Caki2 (cell line): ENCODE measurements around the gene CYP4F11. TPM values are rescaled to one million over a fixed set of nuclear protein-coding genes. Genes with fewer than 3 reads are reported as not detected.
A peak's percentile ranks its signal among the peaks of the same experiment; 100 is the strongest.
"Not testable (repeated sequence)": the region's sequence is repeated elsewhere in the genome, so short reads cannot be mapped to it uniquely, and the experiment has no call there.

Experiments used
- DNase-seq: peaks from one replicate; pipeline ENCODE4 v3.0.0-alpha.2; 2015; ENCODE audit warnings: low read depth
- in situ Hi-C: cut with HindIII; loops from 2 replicates; pipeline ENCODE4 v1.10.0; 2016; ENCODE audit warnings: low sequenced_read_pairs, low pct_unique_long_range_greater_than_20kb, mixed read lengths
- total RNA-seq: library from RNA; depleted of rRNA; stranded (reverse); fragments of >200 nt; shearing (Covaris generic); gene quantifications from 2 replicates; pipeline ENCODE4 v1.2.3, GENCODE V29; 2014; ENCODE audit warnings: low replicate concordance

The CYP4F11 gene
- total RNA-seq, 1 experiment from 2014 or later = 272 TPM

DNA sequence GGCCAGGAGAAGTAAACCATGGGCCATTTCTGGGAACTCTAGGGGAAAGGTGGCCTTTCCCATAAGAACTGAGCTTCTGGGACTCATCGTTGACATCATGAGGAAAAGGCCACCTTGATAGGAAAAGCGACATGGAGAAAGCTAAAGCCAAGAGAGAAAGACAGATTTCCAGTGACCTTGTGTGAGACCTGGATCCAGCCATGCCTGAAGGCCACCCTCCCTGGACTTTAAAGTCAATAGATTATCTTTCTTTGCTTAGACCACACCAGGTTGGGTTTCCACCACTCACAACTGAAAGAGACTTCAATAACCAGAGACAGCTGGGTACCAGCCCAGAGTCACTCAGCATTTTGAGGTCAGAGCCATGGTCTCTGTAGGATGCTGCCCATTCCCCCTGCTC, 40.0 kb downstream of the CYP4F11 start:
- in situ Hi-C loops = no loop called here

DNA sequence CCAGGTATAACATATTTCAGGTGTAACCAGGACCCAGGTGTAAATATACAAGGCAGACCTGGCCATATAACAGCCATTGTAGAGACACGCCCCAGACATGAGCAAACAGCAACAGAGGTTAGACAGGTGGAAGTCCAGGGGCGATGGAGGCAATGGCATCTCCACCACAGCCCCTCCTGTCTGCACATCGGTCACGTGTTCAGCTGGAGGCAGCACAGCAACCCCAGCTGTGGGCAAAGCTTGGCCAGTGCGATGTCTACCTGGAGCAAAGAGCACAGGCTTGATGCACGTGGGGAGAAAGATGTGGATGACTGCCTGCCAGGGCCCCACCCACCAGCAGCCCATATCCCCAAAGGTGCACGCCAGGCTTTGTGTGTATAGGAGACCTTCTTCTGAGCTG, 40.9 kb downstream of the CYP4F11 start:
- DNase-seq = no peak
- in situ Hi-C loops = no loop called here

More for the DNA sequence above, 40.0 kb downstream of the CYP4F11 start:
- DNase-seq = no peak

GRCh38 chr19:15892012-15892411, 42.3 kb downstream of the CYP4F11 start:
- no peak for DNase-seq
- in situ Hi-C loops = no loop called here

DNA sequence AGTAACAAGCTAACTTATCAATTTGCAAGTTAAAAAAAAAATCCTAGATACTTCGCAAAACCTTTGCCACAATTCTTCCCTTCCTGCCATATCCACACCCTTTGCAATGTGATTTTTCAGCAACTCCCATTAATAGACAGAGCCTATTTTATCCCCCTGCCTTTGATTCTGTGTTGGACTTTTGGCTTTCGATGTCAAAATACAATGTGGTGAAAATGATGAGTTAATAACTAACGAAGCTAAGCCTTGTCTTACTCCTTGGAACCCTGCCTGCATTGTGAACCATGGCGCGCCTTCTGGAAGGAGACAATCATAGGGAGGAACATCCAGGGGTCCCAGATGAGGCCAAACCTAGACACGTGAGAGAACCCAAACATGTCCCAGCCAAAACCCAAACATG, 42.9 kb downstream of the CYP4F11 start:
- no peak for DNase-seq
- in situ Hi-C loops = no loop called here

- in situ Hi-C loops, DNase-seq: not testable (repeated sequence)
These were observed 45.0 kb downstream of the CYP4F11 start for GRCh38 chr19:15889339-15889738.

- in situ Hi-C loops = no loop called here
- no peak for DNase-seq
These were observed 48.4 kb downstream of the CYP4F11 start for GRCh38 chr19:15885919-15886318.

- in situ Hi-C loops = no loop called here
- no peak for DNase-seq
These were observed 49.2 kb downstream of the CYP4F11 start for GRCh38 chr19:15885167-15885566.

- in situ Hi-C loops, DNase-seq: not testable (repeated sequence)
These were observed 51.0 kb downstream of the CYP4F11 start for GRCh38 chr19:15883329-15883728.

DNA sequence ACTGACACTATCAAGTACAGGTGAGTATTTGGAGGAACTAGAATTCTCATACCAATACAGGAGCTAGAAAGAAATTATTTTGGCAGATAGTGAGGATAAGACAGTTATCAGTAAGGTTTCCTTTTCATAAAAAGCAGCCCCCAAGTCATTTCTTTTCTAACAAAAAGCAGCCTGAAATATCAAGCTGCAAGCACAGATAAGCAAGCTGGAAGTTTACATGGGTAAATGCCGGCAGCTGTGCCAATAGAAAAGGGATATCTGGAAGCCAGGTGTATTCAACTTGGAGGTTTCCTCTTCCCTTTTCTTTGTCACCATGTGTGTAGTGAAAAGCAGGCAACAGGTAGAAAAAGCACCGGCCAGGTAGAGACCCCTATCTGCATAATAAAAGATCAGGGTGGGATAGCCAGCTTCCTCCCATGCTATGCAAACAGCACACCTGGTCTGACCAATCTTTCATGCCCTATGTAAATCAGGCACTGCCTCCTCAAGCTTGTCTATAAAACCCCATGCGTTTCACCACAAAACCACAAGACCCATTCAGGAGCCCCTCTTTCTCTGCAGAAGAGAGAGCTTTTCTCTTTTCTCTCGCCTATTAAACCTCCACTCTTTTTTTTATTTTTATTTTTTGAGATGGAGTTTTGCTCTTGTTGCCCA, 59.4 kb downstream of the CYP4F11 start:
- DNase-seq = no peak
- in situ Hi-C loops = no loop called here

- DNase-seq, in situ Hi-C loops: not testable (repeated sequence)
These were observed 60.6 kb downstream of the CYP4F11 start for GRCh38 chr19:15873771-15874170.

GRCh38 chr19:15871570-15871969, 62.8 kb downstream of the CYP4F11 start:
- DNase-seq = no peak

DNA sequence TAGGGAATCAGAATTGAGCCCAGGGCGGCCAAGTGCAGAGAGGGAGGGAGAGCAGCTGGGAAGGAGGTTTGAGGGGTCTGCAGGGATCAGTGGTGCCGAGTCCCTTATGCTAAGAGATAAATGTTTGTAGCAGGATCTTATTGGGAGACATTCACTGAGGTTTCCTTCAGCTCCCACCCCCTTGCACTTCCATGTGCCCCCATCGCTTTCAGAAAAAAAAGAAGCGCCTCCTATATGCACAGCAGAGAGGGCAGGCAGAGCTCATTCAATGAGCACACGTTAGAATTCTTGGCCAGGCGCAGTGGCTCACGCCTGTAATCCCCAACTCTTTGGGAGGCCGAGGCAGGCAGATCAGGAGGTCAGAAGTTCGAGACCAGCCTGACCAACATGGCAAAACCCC, 64.5 kb downstream of the CYP4F11 start:
- no peak for DNase-seq
- in situ Hi-C loops = no loop called here

More at GRCh38 chr19:15871570-15871969, 62.8 kb downstream of the CYP4F11 start:
- in situ Hi-C loops = no loop called here

- peak; percentile 41 for DNase-seq
- in situ Hi-C loops = no loop called here
These were observed 65.2 kb downstream of the CYP4F11 start for GRCh38 chr19:15869109-15869555.

- DNase-seq = no peak
- in situ Hi-C loops = no loop called here
These were observed 67.7 kb downstream of the CYP4F11 start for GRCh38 chr19:15866636-15867035.

DNA sequence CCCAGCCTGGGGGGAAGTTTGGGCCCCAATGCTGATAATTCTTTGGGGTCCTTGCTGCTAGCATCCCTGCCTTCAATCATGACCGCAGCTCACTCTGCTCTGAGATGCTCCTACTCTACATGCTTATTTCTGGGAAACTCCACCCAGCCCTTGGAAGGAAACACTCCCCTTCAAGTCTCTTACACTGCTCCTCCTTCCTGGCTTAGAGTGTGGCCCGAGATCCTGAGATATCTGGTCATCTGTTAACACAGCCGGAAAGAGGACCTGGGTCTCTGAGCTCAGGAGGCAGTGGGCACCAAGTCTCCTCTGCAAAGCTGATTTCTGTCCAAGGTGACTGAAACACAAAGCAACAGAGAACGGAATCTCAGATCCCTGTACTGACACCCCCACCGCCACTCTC, 69.5 kb downstream of the CYP4F11 start:
- in situ Hi-C loops = no loop called here
- DNase-seq = no peak

- DNase-seq = no peak
- in situ Hi-C loops = no loop called here
These were observed 71.1 kb downstream of the CYP4F11 start for GRCh38 chr19:15863272-15863671.

GRCh38 chr19:15862444-15862843, 71.9 kb downstream of the CYP4F11 start:
- in situ Hi-C loops = no loop called here
- DNase-seq = no peak
